Hepatocyte (in vitro differentiated cells): ENCODE data around the gene F11R.

Source experiments
- CTCF ChIP-seq: fragments of 200-600 bp; sonication (generic); IDR thresholded peaks from 2 replicates; pipeline ENCODE4 v1.5.1; 2016; ENCODE audit warnings: antibody characterized with exemption, mild to moderate bottlenecking; ENCODE audit not compliant: poor library complexity
- EZH2 ChIP-seq: fragments of 200-600 bp; sonication (generic); IDR thresholded peaks from 2 replicates; pipeline ENCODE4 v1.6.1; 2016; ENCODE audit warnings: antibody characterized with exemption, mild to moderate bottlenecking, borderline replicate concordance

GRCh38 chr1:161032409-161032808 lies 11.5 kb upstream of the F11R start:
- no peak for TF ChIP-seq EZH2
- TF ChIP-seq CTCF = no peak
